Stimulated activated CD4-positive, alpha-beta T cell treated with anti-CD3 and anti-CD28 coated beads, Interleukin-12 subunit alpha, Interleukin-12 subunit beta, amount 100 ng/mL, for 4 hours (primary cell): ENCODE data around the gene DEFB132.

ENCODE experiments used
- DNase-seq: peaks from one replicate; pipeline ENCODE4 v3.0.0-alpha.2; 2020

Gene DEFB132

GRCh38 chr20:297925-298775, 40.6 kb downstream of the DEFB132 start:
- DNase-seq: peak; percentile 32

GRCh38 chr20:298776-299391, 41.4 kb downstream of the DEFB132 start:
- no peak for DNase-seq

- DNase-seq: no peak
Measured at GRCh38 chr20:300345-300990, 42.9 kb downstream of the DEFB132 start.

- DNase-seq: no peak
Measured at GRCh38 chr20:301886-302848, 44.6 kb downstream of the DEFB132 start.

GRCh38 chr20:305745-306144, 48.2 kb downstream of the DEFB132 start:
- DNase-seq: no peak

- DNase-seq: no peak
Measured at GRCh38 chr20:308427-309038, 51.0 kb downstream of the DEFB132 start.

GRCh38 chr20:309306-309840, 51.8 kb downstream of the DEFB132 start:
- no peak for DNase-seq

GRCh38 chr20:309841-310644, 52.5 kb downstream of the DEFB132 start:
- peak; percentile 80 for DNase-seq

- no peak for DNase-seq
Measured at GRCh38 chr20:310645-311044, 53.1 kb downstream of the DEFB132 start.
